ENCODE measurements around the gene LRMDA.
"Not testable (repeated sequence)": the region's sequence is repeated elsewhere in the genome, so short reads cannot be mapped to it uniquely, and the experiment has no call there.

Gene LRMDA

GRCh38 chr10:75764974-75765788, 333.8 kb downstream of the LRMDA start:
- TF ChIP-seq, protein P1, sequence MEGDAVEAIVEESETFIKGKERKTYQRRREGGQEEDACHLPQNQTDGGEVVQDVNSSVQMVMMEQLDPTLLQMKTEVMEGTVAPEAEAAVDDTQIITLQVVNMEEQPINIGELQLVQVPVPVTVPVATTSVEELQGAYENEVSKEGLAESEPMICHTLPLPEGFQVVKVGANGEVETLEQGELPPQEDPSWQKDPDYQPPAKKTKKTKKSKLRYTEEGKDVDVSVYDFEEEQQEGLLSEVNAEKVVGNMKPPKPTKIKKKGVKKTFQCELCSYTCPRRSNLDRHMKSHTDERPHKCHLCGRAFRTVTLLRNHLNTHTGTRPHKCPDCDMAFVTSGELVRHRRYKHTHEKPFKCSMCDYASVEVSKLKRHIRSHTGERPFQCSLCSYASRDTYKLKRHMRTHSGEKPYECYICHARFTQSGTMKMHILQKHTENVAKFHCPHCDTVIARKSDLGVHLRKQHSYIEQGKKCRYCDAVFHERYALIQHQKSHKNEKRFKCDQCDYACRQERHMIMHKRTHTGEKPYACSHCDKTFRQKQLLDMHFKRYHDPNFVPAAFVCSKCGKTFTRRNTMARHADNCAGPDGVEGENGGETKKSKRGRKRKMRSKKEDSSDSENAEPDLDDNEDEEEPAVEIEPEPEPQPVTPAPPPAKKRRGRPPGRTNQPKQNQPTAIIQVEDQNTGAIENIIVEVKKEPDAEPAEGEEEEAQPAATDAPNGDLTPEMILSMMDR (IDR thresholded peaks at IDR 0.05; ENCODE audit: low read depth, low read length), result no peak
- DNase-seq (ENCODE audit: extremely low read depth, low read depth), result no peak

DNA sequence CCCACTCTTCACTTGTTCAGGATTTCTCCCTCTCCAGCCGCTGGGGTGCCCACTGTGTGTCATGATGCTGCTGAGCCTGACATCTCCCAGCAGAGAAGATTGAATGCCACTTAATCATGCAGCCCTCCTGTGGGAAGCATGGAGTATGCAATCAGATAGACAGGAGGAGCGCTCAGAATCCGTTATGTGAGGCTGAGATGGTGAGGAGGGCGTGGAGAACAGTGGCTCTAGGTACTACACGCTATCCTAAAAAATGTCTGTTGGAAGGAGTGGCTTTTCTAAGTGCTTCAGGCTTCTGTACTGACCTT, 334.3 kb downstream of the LRMDA start:
- TF ChIP-seq, protein P1 (IDR thresholded peaks at IDR 0.05; ENCODE audit: low read depth, low read length), result no peak

DNA sequence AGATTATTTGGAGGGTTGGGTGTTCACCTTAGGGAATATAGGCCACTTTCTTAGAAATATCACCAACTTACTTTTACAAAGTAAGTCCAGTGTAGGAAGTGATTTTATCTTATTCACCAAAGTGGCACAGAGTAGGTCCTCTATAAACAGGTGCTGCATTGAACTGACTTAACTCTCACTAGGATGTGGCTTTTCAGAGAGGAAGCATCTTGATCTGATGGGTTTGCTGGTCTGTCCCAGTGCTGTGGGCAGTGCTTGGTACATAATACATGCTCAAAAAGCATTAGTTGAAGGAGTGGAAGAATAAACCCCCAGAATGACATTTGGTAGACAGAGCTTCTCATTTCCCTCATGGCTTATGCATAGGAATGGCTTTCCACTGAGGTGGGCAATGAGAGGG, 334.7 kb downstream of the LRMDA start:
- no peak for DNase-seq (ENCODE audit: extremely low read depth, low read depth)
- TF ChIP-seq, protein P1 (IDR thresholded peaks at IDR 0.05; ENCODE audit: low read depth, low read length), result no peak

More for the DNA sequence above, 334.3 kb downstream of the LRMDA start:
- DNase-seq (ENCODE audit: extremely low read depth, low read depth), result no peak

- DNase-seq (ENCODE audit: extremely low read depth, low read depth), result not testable (repeated sequence)
Observed at GRCh38 chr10:75766752-75767151, 335.3 kb downstream of the LRMDA start.

- TF ChIP-seq, protein P1 (IDR thresholded peaks at IDR 0.05; ENCODE audit: low read depth, low read length), result no peak
- no peak for DNase-seq (ENCODE audit: extremely low read depth, low read depth)
Observed at GRCh38 chr10:75770626-75771081, 339.2 kb downstream of the LRMDA start.

DNA sequence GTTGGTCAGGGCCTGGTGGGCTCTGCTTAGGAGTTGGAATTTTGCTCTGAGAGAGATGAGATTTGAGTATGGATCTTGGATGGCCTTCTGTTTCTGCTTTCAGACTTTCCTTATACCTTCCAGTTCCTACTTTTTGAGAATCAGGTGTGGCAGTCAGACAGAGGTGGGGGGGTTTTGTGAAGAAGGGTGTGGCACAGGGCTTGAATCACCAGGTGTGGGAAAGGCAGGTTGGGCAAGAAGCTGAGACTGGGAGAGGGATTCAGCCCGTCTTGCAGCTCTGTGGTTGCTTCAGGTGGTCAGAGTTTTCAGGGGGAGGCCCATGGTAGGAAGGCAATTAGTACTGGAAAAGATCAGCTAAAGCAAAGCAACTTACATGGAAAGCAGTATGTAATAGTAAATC, 340.2 kb downstream of the LRMDA start:
- no peak for DNase-seq (ENCODE audit: extremely low read depth, low read depth)
- TF ChIP-seq, protein P1 (IDR thresholded peaks at IDR 0.05; ENCODE audit: low read depth, low read length), result no peak

GRCh38 chr10:75772153-75772887, 340.9 kb downstream of the LRMDA start:
- TF ChIP-seq, protein P1 (IDR thresholded peaks at IDR 0.05; ENCODE audit: low read depth, low read length), result no peak
- DNase-seq (ENCODE audit: extremely low read depth, low read depth), result no peak

Measured in AG09319 (cell line).